AG04449 (cell line): ENCODE measurements around the gene NDRG3.

Source experiments
- CTCF ChIA-PET: fragments of 350-600 bp; formaldehyde crosslinking; extraction: SDS; loops from one replicate; lab custom pipeline; 2021; ENCODE audit warnings: antibody characterized with exemption; lab: Yijun Ruan, JAX
- POLR2A ChIA-PET: fragments of 400-600, 350-600 bp; formaldehyde crosslinking; extraction: SDS; loops from one replicate; lab custom pipeline; 2020; ENCODE audit warnings: antibody characterized with exemption, inconsistent platforms; lab: Yijun Ruan, JAX
- DNase-seq: peaks from one replicate; pipeline ENCODE4 v3.0.0-alpha.2; 2010; ENCODE audit warnings: low read depth, low spot score
- H3K4me3 ChIP-seq: 2 replicates; pipeline ENCODE4 v1.5.1; 2011; ENCODE audit warnings: low read depth, mild to moderate bottlenecking, control low read depth, low read length
- CTCF ChIP-seq: IDR thresholded peaks from one replicate; pipeline ENCODE4 v1.5.1; 2011; ENCODE audit warnings: mild to moderate bottlenecking, moderate library complexity, low read length, control low read depth, inconsistent platforms; ENCODE audit not compliant: insufficient read depth; ENCODE audit errors: missing control alignments

The NDRG3 gene

GRCh38 chr20:36672991-36673390 is 72.9 kb downstream of the NDRG3 start:
- POLR2A ChIA-PET, result no interaction called here
- no peak for TF ChIP-seq CTCF
- CTCF ChIA-PET, result no interaction called here
- DNase-seq, result no peak
- H3K4me3 ChIP-seq, result no peak overlapping the region

- no peak for TF ChIP-seq CTCF
- no peak overlapping the region for H3K4me3 ChIP-seq
- POLR2A ChIA-PET, result no interaction called here
- CTCF ChIA-PET, result interaction anchor here (0.9 to 1.4 kb wide), 3 partner anchors 84 to 217 kb away, joined by 3 read pairs; no protein-coding TSS in a partner anchor
- no peak for DNase-seq
These were observed 75.1 kb downstream of the NDRG3 start for GRCh38 chr20:36670665-36671357.

- DNase-seq, result peak; percentile 16
These were observed 79.6 kb downstream of the NDRG3 start for GRCh38 chr20:36666181-36666740.

GRCh38 chr20:36663031-36663430 is 82.9 kb downstream of the NDRG3 start:
- TF ChIP-seq CTCF, result no peak
- no peak for DNase-seq
- ChIA-PET POLR2A (no interaction called here), CTCF (no interaction called here)
- no peak overlapping the region for H3K4me3 ChIP-seq

More at GRCh38 chr20:36666181-36666740, 79.6 kb downstream of the NDRG3 start:
- TF ChIP-seq CTCF, result no peak
- POLR2A ChIA-PET, result interaction anchor here (0.6 to 0.9 kb wide), 2 partner anchors 45 to 89 kb away, joined by 3 read pairs; no protein-coding TSS in a partner anchor
- CTCF ChIA-PET, result interaction anchor here (0.7 to 3.9 kb wide), 20 partner anchors 9 to 257 kb away, joined by 3 to 37 read pairs (median 4); partner anchors contain the start of gene NDRG3
- no peak overlapping the region for H3K4me3 ChIP-seq

- CTCF ChIA-PET, result no interaction called here
- no peak overlapping the region for H3K4me3 ChIP-seq
- TF ChIP-seq CTCF, result no peak
- POLR2A ChIA-PET, result no interaction called here
- DNase-seq, result no peak
These were observed 87.6 kb downstream of the NDRG3 start for GRCh38 chr20:36658300-36658699.

GRCh38 chr20:36656733-36657132 is 89.2 kb downstream of the NDRG3 start:
- DNase-seq, result no peak
- no peak for TF ChIP-seq CTCF
- H3K4me3 ChIP-seq, result no peak overlapping the region
- POLR2A ChIA-PET, result no interaction called here
- CTCF ChIA-PET, result interaction anchor here (0.8 to 1.7 kb wide), 3 partner anchors 10 to 263 kb away, joined by 3 to 4 read pairs (median 3); partner anchors contain the start of gene RAB5IF
